GM19463 (cell line): ENCODE results near the gene KCNH1.

ENCODE experiments used
- ATAC-seq: cut with Tn5 transposase; IDR thresholded peaks from one replicate; pipeline ENCODE4 v1.9.1; 2021; ENCODE audit warnings: mild to moderate bottlenecking, moderate library complexity; ENCODE audit not compliant: unreplicated experiment

KCNH1 gene

GRCh38 chr1:210695026-210695425 is 438.9 kb downstream of the KCNH1 start:
- no peak for ATAC-seq

GRCh38 chr1:210692796-210693195 is 441.2 kb downstream of the KCNH1 start:
- ATAC-seq = no peak

GRCh38 chr1:210691039-210691610 is 442.8 kb downstream of the KCNH1 start:
- ATAC-seq = no peak

DNA sequence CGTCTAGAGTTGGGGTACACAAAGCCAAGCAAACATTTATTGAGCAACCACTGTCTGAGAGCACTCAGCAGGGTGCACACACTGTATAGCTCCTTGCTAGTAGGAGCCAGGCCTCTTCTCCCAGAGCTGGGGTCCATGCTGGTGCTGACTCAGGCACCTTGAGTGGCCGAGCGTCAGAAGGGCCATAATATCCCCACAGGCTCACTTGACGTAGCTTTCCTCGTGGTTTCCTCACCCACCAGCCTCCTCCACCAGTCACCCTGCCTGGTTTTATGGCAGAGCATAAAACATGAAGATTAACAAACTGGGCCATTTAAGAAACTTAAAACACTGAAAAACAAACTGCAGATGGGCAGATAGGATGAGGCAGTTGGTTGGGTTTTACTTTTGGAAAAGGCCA is 443.7 kb downstream of the KCNH1 start:
- no peak for ATAC-seq

GRCh38 chr1:210689826-210690225 is 444.1 kb downstream of the KCNH1 start:
- no peak for ATAC-seq

DNA sequence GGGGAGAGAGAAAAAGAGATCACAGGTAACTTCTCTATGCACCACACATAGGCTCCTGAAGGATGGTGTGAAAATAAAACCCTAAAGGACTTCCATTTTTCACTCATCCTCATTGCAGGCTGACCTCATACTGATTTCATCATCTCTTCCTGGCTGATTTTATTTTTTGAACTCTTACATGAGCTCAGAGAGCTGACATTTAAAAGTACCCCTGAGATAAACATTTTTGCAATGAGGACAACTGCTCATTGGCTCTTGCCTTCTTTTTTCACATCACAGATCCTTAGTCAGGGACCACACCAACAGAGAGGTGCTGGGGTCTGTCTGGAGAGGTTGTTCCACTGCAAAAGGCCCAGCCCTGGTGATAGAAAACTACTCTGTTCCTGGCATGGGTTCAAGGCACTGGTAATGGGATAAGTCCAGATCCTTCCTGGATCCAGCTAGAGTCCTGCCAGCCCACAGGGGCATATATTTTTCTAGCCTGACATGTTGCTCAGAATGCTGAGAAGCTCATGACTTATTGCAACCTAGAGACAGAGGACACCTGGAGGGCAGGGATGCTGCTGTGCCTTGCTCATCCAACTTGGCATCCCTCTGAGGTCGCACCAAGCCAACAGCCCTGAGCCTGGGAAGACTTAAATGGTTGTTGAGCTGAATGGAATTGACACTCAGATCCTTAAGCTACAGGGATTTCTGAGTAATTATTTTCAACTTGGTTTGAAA is 445.3 kb downstream of the KCNH1 start:
- no peak for ATAC-seq

- no peak for ATAC-seq
These were observed 446.2 kb downstream of the KCNH1 start for GRCh38 chr1:210687582-210688279.

- no peak for ATAC-seq
These were observed 447.1 kb downstream of the KCNH1 start for GRCh38 chr1:210686841-210687240.

- ATAC-seq = no peak
These were observed 448.7 kb downstream of the KCNH1 start for GRCh38 chr1:210685295-210685650.

- ATAC-seq = peak; percentile 89
These were observed 449.3 kb downstream of the KCNH1 start for GRCh38 chr1:210684466-210685294.

GRCh38 chr1:210683403-210684047 is 450.4 kb downstream of the KCNH1 start:
- no peak for ATAC-seq

DNA sequence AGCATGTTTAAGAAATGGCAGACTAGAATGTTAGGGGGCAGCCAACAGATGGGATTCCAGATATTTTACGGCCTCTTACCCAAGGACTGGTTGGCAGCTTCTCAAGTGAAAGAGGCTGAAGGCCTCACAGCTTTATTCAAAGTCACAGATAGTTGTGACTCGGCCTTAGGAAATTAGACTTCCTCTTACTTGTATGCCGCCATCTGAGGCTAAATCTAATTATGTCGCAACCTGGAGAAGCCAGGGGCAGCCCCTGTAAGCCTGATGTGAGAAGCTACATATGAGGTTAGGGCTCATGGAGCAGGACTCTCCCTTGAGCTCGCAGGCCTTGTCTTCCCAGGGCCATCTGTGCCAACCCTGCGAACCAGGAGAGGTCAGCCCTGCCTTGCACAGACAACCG is 452.8 kb downstream of the KCNH1 start:
- no peak for ATAC-seq

GRCh38 chr1:210678306-210678705 is 455.6 kb downstream of the KCNH1 start:
- no peak for ATAC-seq

DNA sequence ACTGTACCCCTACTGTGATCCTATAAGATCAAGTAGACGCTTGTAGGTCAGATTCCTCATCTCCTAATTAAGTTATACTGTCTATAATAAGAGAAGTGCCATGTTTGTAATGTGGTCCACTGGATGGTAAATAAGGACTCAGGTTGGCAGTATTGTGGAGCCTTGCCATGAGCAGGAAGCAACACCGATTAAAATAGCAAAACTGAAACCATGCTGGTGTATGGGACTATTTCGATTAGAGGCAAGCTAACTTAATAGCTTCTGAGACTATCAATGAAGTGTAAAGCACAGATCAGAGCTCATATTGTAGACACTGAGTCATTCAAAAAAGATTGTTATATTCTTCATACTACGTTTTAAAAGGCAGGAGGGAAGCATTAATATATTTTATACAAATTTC is 456.4 kb downstream of the KCNH1 start:
- no peak for ATAC-seq

DNA sequence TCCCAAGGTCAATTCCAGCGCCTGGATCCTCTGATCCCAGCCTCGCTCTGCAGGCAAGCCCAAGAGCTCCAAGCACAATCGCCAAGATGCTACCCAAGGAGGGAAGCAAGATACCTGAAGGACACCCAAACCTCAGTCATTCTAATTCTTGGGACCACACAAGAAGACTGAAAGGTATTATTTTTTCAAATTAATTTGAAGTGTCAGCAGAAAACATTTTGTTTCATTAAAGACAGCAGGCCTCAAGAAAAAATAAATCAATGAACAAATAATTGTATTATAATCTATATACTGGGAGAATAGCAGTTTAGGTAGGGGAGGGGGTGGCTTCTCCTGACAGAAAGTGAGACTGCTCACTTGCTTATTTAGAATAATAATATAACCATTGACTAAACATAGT is 457.4 kb downstream of the KCNH1 start:
- ATAC-seq = no peak

- ATAC-seq = no peak
These were observed 459.8 kb downstream of the KCNH1 start for GRCh38 chr1:210674151-210674550.

- no peak for ATAC-seq
These were observed 464.0 kb downstream of the KCNH1 start for GRCh38 chr1:210669951-210670350.

GRCh38 chr1:210663730-210664573 is 470.0 kb downstream of the KCNH1 start:
- no peak for ATAC-seq

GRCh38 chr1:210662291-210663050 is 471.5 kb downstream of the KCNH1 start:
- no peak for ATAC-seq
